Small intestine (tissue), 7 donors: Measurements from ENCODE around the gene EPGN. TPM values are rescaled to one million over a fixed set of nuclear protein-coding genes. Genes with fewer than 3 reads are reported as not detected.

ENCODE experiments used
- DNase-seq, 2 donors: peaks; one replicate each; pipeline versions ENCODE4 v3.0.0 to v3.0.0-alpha.2; 2013
- FAIRE-seq: peaks from 2 replicates; lab custom pipeline; 2012; peaks lifted over from hg19 to GRCh38; lab: Jason Lieb, UNC
- H3K27ac ChIP-seq, 3 donors: one replicate each; pipeline ENCODE4 v1.5.1; 2013; ENCODE audit warnings: low read length in 2 of 3, mild to moderate bottlenecking in 2 of 3, control low read depth in 1 of 3, inconsistent platforms in 1 of 3, low read depth in 1 of 3, moderate library complexity in 1 of 3
- H3K27me3 ChIP-seq, 3 donors: one replicate each; pipeline ENCODE4 v1.6.1; 2013; ENCODE audit warnings: low read length in 3 of 3, inconsistent platforms in 1 of 3; ENCODE audit not compliant: control insufficient read depth in 3 of 3, insufficient read depth in 3 of 3
- H3K36me3 ChIP-seq, 3 donors: one replicate each; pipeline ENCODE4 v1.6.1; 2013; ENCODE audit warnings: low read length in 3 of 3, inconsistent platforms in 1 of 3, low read depth in 1 of 3, mild to moderate bottlenecking in 1 of 3, moderate library complexity in 1 of 3; ENCODE audit not compliant: control insufficient read depth in 3 of 3, insufficient read depth in 2 of 3
- H3K4me1 ChIP-seq, 3 donors: one replicate each; pipeline ENCODE4 v1.6.1; 2013; ENCODE audit warnings: low read length in 2 of 3, inconsistent platforms in 1 of 3, low read depth in 1 of 3, mild to moderate bottlenecking in 1 of 3, moderate library complexity in 1 of 3; ENCODE audit not compliant: control insufficient read depth in 3 of 3, insufficient read depth in 2 of 3
- H3K4me3 ChIP-seq, 3 donors: one replicate each; pipeline ENCODE4 v1.5.1; 2013; ENCODE audit warnings: low read length in 3 of 3, control low read depth in 1 of 3, inconsistent platforms in 1 of 3, low read depth in 1 of 3, mild to moderate bottlenecking in 1 of 3, moderate library complexity in 1 of 3
- H3K9me3 ChIP-seq, 2 donors: one replicate each; pipeline ENCODE4 v1.6.1; 2013; ENCODE audit warnings: low read depth in 1 of 2, low read length in 1 of 2; ENCODE audit not compliant: control insufficient read depth in 2 of 2, insufficient read depth in 1 of 2
- WGBS, 3 donors: extraction: QIAGEN DNeasy Blood & Tissue Kit; methylation state at CpG; one replicate each; pipeline ENCODE4 v1.1.7; 2013; 5-methylcytosine and 5-hydroxymethylcytosine counted together
- polyA plus RNA-seq, 4 donors: library from polyadenylated mRNA; stranded (reverse) in 3 of 4; unstranded in 1 of 4; fragments of 200-250 nt in 3 of 4; fragments of 120-200 nt in 1 of 4; gene quantifications; one replicate each; pipeline versions ENCODE4 v1.2.1 to v1.2.3, GENCODE V29; 2013
- donor health status: healthy with polysubstance abuse.
- donor health status: control.
- donor health status: control.
- donor health status: Bipolar disorder and iron deficiency.
- donor health status: healthy.

EPGN gene
- polyA plus RNA-seq, 4 donors = 0.06 TPM; not detected in 3

- Histone ChIP-seq H3K27ac (no peak overlapping the region), H3K9me3 (no peaks in the 10 kb centered on the region), H3K27me3 (no peaks in the 10 kb centered on the region), H3K4me1 (peaks cover 0 to 4% (median 4%) of the 10 kb centered on the region in 3 donors), H3K4me3 (no peak overlapping the region), H3K36me3 (no peaks in the 10 kb centered on the region)
- WGBS, 3 donors = 59 to 73% (median 62%) methylated on average over 3 of the region's 3 CpGs
- DNase-seq (no peak), FAIRE-seq (no peak)
These were observed 16.0 kb downstream of the EPGN start for GRCh38 chr4:74324262-74324661.

- Histone ChIP-seq H3K36me3 (no peaks in the 10 kb centered on the region), H3K27me3 (no peaks in the 10 kb centered on the region), H3K4me1 (peaks cover 0 to under 1% (median 0%) of the 10 kb centered on the region in 3 donors), H3K27ac (no peak overlapping the region), H3K9me3 (no peaks in the 10 kb centered on the region), H3K4me3 (no peak overlapping the region)
- WGBS, 3 donors = 60 to 78% (median 65%) methylated on average over 2 of the region's 2 CpGs
- no peak for DNase-seq
- no peak for FAIRE-seq
These were observed 17.6 kb downstream of the EPGN start for GRCh38 chr4:74325886-74326285.

- FAIRE-seq (no peak), DNase-seq (no peak)
- no peaks in the 10 kb centered on the region for H3K4me1 ChIP-seq
- no peak overlapping the region for H3K4me3 ChIP-seq
- no peaks in the 10 kb centered on the region for H3K9me3 ChIP-seq
- no peak overlapping the region for H3K27ac ChIP-seq
- H3K27me3 ChIP-seq = no peaks in the 10 kb centered on the region
- 65 to 86% (median 74%) methylated on average over 3 of the region's 3 CpGs for whole genome bisulfite sequencing, 3 donors
- H3K36me3 ChIP-seq = no peaks in the 10 kb centered on the region
These were observed 19.5 kb downstream of the EPGN start for GRCh38 chr4:74327762-74328161.

GRCh38 chr4:74328501-74328900 is 20.2 kb downstream of the EPGN start:
- H3K4me3 ChIP-seq = no peak overlapping the region
- H3K27me3 ChIP-seq = no peaks in the 10 kb centered on the region
- H3K27ac ChIP-seq = no peak overlapping the region
- no peak for FAIRE-seq
- WGBS, 3 donors = 77 to 98% (median 82%) methylated on average over 1 of the region's 1 CpG
- H3K4me1 ChIP-seq = no peaks in the 10 kb centered on the region
- DNase-seq = no peak
- no peaks in the 10 kb centered on the region for H3K36me3 ChIP-seq
- no peaks in the 10 kb centered on the region for H3K9me3 ChIP-seq

GRCh38 chr4:74329307-74329706 is 21.0 kb downstream of the EPGN start:
- Histone ChIP-seq H3K4me3 (no peak overlapping the region), H3K27ac (no peak overlapping the region), H3K4me1 (no peaks in the 10 kb centered on the region), H3K9me3 (no peaks in the 10 kb centered on the region), H3K27me3 (no peaks in the 10 kb centered on the region), H3K36me3 (no peaks in the 10 kb centered on the region)
- DNase-seq (no peak), FAIRE-seq (no peak)

- DNase-seq (no peak), FAIRE-seq (no peak)
- no peaks in the 10 kb centered on the region for H3K36me3 ChIP-seq
- H3K4me1 ChIP-seq = no peaks in the 10 kb centered on the region
- WGBS, 3 donors = 60 to 62% (median 62%) methylated on average over 9 of the region's 9 CpGs
- no peak overlapping the region for H3K4me3 ChIP-seq
- H3K27me3 ChIP-seq = no peaks in the 10 kb centered on the region
- no peak overlapping the region for H3K27ac ChIP-seq
- no peaks in the 10 kb centered on the region for H3K9me3 ChIP-seq
These were observed 22.1 kb downstream of the EPGN start for GRCh38 chr4:74330295-74330750.

- FAIRE-seq (no peak), DNase-seq (no peak)
- H3K4me3 ChIP-seq = no peak overlapping the region
- 72 to 80% (median 80%) methylated on average over 2 of the region's 2 CpGs for WGBS, 3 donors
- H3K36me3 ChIP-seq = no peaks in the 10 kb centered on the region
- no peaks in the 10 kb centered on the region for H3K9me3 ChIP-seq
- H3K27ac ChIP-seq = no peak overlapping the region
- H3K27me3 ChIP-seq = no peaks in the 10 kb centered on the region
- H3K4me1 ChIP-seq = no peaks in the 10 kb centered on the region
These were observed 23.0 kb downstream of the EPGN start for GRCh38 chr4:74331252-74331651.

- H3K4me3 ChIP-seq = no peak overlapping the region
- H3K36me3 ChIP-seq = no peaks in the 10 kb centered on the region
- no peak for DNase-seq
- no peaks in the 10 kb centered on the region for H3K27me3 ChIP-seq
- no peaks in the 10 kb centered on the region for H3K9me3 ChIP-seq
- no peak for FAIRE-seq
- H3K4me1 ChIP-seq = no peaks in the 10 kb centered on the region
- no peak overlapping the region for H3K27ac ChIP-seq
These were observed 23.7 kb downstream of the EPGN start for GRCh38 chr4:74331944-74332343.

GRCh38 chr4:74334636-74335035 is 26.4 kb downstream of the EPGN start:
- WGBS, 3 donors = 85 to 93% (median 90%) methylated on average over 7 of the region's 7 CpGs
- H3K27ac ChIP-seq = no peak overlapping the region
- FAIRE-seq (no peak), DNase-seq (no peak)
- no peaks in the 10 kb centered on the region for H3K27me3 ChIP-seq
- H3K36me3 ChIP-seq = no peaks in the 10 kb centered on the region
- H3K4me3 ChIP-seq = no peak overlapping the region
- no peaks in the 10 kb centered on the region for H3K9me3 ChIP-seq
- no peaks in the 10 kb centered on the region for H3K4me1 ChIP-seq
